ENCODE data around the gene MXD4.

GRCh38 chr4:2270341-2271165 is 8.6 kb upstream of the MXD4 start:
- TF ChIP-seq CTCF (IDR thresholded peaks at IDR 0.05) (no peak), POLR2A (IDR thresholded peaks at IDR 0.05) (no peak)

All from heart left ventricle (tissue), 13 donors.